Esophagus muscularis mucosa (tissue), 3 donors: ENCODE measurements around the gene POLR2C.
A peak's percentile ranks its signal among the peaks of the same experiment; 100 is the strongest.

Experiments
- POLR2A ChIP-seq: fragments of 450-650 bp; IDR thresholded peaks from one replicate; pipeline ENCODE4 v1.6.1; 2017; ENCODE audit warnings: antibody characterized with exemption, moderate library complexity, mild to moderate bottlenecking, low read depth
- TF ChIP-seq, protein P1 (sequence below), 3 experiments: fragments of 200-600 bp in 2 of 3; fragments of 450-650 bp in 1 of 3; sonication (generic) in 2 of 3; IDR thresholded peaks; one replicate each; pipeline ENCODE4 v1.5.1; 2017 to 2019; ENCODE audit warnings: antibody characterized with exemption in 3 of 3, mild to moderate bottlenecking in 2 of 3, moderate library complexity in 1 of 3

GRCh38 chr16:57422026-57422944 is 40.2 kb upstream of the POLR2C start:
- no peak for TF ChIP-seq POLR2A
- TF ChIP-seq, protein P1, sequence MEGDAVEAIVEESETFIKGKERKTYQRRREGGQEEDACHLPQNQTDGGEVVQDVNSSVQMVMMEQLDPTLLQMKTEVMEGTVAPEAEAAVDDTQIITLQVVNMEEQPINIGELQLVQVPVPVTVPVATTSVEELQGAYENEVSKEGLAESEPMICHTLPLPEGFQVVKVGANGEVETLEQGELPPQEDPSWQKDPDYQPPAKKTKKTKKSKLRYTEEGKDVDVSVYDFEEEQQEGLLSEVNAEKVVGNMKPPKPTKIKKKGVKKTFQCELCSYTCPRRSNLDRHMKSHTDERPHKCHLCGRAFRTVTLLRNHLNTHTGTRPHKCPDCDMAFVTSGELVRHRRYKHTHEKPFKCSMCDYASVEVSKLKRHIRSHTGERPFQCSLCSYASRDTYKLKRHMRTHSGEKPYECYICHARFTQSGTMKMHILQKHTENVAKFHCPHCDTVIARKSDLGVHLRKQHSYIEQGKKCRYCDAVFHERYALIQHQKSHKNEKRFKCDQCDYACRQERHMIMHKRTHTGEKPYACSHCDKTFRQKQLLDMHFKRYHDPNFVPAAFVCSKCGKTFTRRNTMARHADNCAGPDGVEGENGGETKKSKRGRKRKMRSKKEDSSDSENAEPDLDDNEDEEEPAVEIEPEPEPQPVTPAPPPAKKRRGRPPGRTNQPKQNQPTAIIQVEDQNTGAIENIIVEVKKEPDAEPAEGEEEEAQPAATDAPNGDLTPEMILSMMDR (IDR thresholded peaks at IDR 0.05), result peak; percentile 72 to 78 (median 76)
